ENCODE results near the gene PRKG1. TPM values are rescaled to one million over a fixed set of nuclear protein-coding genes. Genes with fewer than 3 reads are reported as not detected.

PRKG1 gene
- total RNA-seq, 1 experiment from 2014 or later = 7.4 TPM

- BruUV-seq (replicated peaks) = no TSS peak
- H3K4me2 ChIP-seq (ENCODE audit: low read length) = no peak overlapping the region
- no peaks in the 10 kb centered on the region for H3F3A ChIP-seq (ENCODE audit: low read length, unreplicated experiment)
- no peaks in the 10 kb centered on the region for H3K9me3 ChIP-seq (ENCODE audit: low read length)
- H3K4me3 ChIP-seq (ENCODE audit: low read length) = no peak overlapping the region
- peaks cover 5% of the 10 kb centered on the region; the same call in 1 of the 2 replicates for H3K4me1 ChIP-seq (ENCODE audit: insufficient read depth, low read length)
- ATAC-seq (peak; percentile 55), DNase-seq (peak; percentile 37)
- no peaks in the 10 kb centered on the region for H3K27me3 ChIP-seq (ENCODE audit: low read length)
- H2AFZ ChIP-seq (ENCODE audit: low read length) = no peak overlapping the region
- no peaks in the 10 kb centered on the region for H3K36me3 ChIP-seq (ENCODE audit: low read depth, low read length)
- H4K20me1 ChIP-seq (ENCODE audit: low read length) = no peaks in the 10 kb centered on the region
- CTCF ChIA-PET = no interaction called here
- no peak overlapping the region for H3K27ac ChIP-seq (ENCODE audit: low read length)
- intact Hi-C loops (cut with micrococcal nuclease) = no loop called here
- POLR2A ChIA-PET (ENCODE audit: unreplicated experiment) = no interaction called here
- H3K79me2 ChIP-seq (ENCODE audit: low read length) = no peaks in the 10 kb centered on the region
- no peaks in the 10 kb centered on the region for H3K9me2 ChIP-seq (replicated peaks; ENCODE audit: low read length)
- no peak for TF ChIP-seq EZH2phosphoT487 (IDR thresholded peaks at IDR 0.05; ENCODE audit: borderline replicate concordance, low read length)
- no peak for TF ChIP-seq EZH2 (IDR thresholded peaks at IDR 0.05; ENCODE audit: low read length, unreplicated experiment)
- TF ChIP-seq CTCF (conservative IDR thresholded peaks at IDR 0.05; ENCODE audit: low read depth, low read length) = no peak
- no peak overlapping the region for H3K9ac ChIP-seq (ENCODE audit: low read length)
Measured at GRCh38 chr10:51244748-51245490, 170.6 kb downstream of the PRKG1 start.

GRCh38 chr10:51246156-51246555, 171.9 kb downstream of the PRKG1 start:
- Histone ChIP-seq H3K79me2 (ENCODE audit: low read length) (no peaks in the 10 kb centered on the region), H3K4me1 (ENCODE audit: insufficient read depth, low read length) (peaks cover 5% of the 10 kb centered on the region; the same call in 1 of the 2 replicates), H3K9me2 (replicated peaks; ENCODE audit: low read length) (no peaks in the 10 kb centered on the region), H3K36me3 (ENCODE audit: low read depth, low read length) (no peaks in the 10 kb centered on the region), H3K9me3 (ENCODE audit: low read length) (no peaks in the 10 kb centered on the region), H3K9ac (ENCODE audit: low read length) (no peak overlapping the region), H3K4me3 (ENCODE audit: low read length) (no peak overlapping the region), H3K4me2 (ENCODE audit: low read length) (no peak overlapping the region), H3K27me3 (ENCODE audit: low read length) (no peaks in the 10 kb centered on the region), H3F3A (ENCODE audit: low read length, unreplicated experiment) (no peaks in the 10 kb centered on the region), H4K20me1 (ENCODE audit: low read length) (no peaks in the 10 kb centered on the region), H3K27ac (ENCODE audit: low read length) (no peak overlapping the region), H2AFZ (ENCODE audit: low read length) (no peak overlapping the region)
- BruUV-seq (replicated peaks) = no TSS peak
- TF ChIP-seq CTCF (conservative IDR thresholded peaks at IDR 0.05; ENCODE audit: low read depth, low read length) (no peak), EZH2 (IDR thresholded peaks at IDR 0.05; ENCODE audit: low read length, unreplicated experiment) (no peak)
- CTCF ChIA-PET = no interaction called here
- intact Hi-C loops (cut with micrococcal nuclease) = no loop called here
- ATAC-seq (peak; percentile 6; the same call in 1 of the 2 replicates), DNase-seq (peak; percentile 33)
- POLR2A ChIA-PET (ENCODE audit: unreplicated experiment) = interaction anchor here (0.8 kb wide), 1 partner anchor 23 kb away, joined by 4 read pairs; no protein-coding TSS in a partner anchor

DNA sequence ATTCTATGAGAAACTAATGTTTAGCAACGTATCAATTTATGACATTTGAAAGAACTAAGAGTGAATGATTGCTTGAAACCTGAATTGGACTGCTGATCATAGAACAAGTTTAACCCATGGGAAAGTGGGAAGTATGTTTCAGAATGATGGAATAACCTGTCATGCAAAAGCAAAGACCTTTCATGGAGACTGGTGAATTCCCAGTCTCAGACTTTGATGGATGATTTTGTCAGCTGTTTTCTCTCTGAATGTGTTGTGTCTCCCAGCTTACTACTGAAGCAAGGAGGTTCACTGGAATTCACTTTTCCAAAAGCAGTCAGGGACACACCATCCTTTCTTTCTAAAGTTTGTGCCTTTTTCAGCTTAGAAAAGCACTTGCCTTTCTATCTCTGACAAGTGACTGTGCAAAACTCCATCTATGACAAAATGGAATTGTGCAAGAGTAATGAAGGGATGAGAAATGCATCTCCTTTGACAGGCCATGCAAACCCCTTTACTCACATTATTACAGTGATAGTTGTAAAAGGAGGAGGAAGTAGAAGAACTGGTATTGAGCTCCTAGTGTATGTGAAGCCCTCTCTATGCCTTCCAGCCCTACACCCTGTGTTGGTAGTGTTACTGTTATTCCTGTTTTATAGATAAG, 176.1 kb downstream of the PRKG1 start:
- Histone ChIP-seq H3K9ac (ENCODE audit: low read length) (no peak overlapping the region), H3K9me2 (replicated peaks; ENCODE audit: low read length) (no peaks in the 10 kb centered on the region), H3K4me1 (ENCODE audit: insufficient read depth, low read length) (peaks cover 5% of the 10 kb centered on the region; the same call in 1 of the 2 replicates), H2AFZ (ENCODE audit: low read length) (no peak overlapping the region), H3K27me3 (ENCODE audit: low read length) (peaks cover 10% of the 10 kb centered on the region; the same call in 1 of the 2 replicates), H3K27ac (ENCODE audit: low read length) (no peak overlapping the region), H3K36me3 (ENCODE audit: low read depth, low read length) (no peaks in the 10 kb centered on the region), H3K4me3 (ENCODE audit: low read length) (no peak overlapping the region), H4K20me1 (ENCODE audit: low read length) (no peaks in the 10 kb centered on the region), H3F3A (ENCODE audit: low read length, unreplicated experiment) (no peaks in the 10 kb centered on the region), H3K4me2 (ENCODE audit: low read length) (no peak overlapping the region), H3K79me2 (ENCODE audit: low read length) (no peaks in the 10 kb centered on the region), H3K9me3 (ENCODE audit: low read length) (no peaks in the 10 kb centered on the region)
- no peak for DNase-seq
- ATAC-seq = no peak
- BruUV-seq (replicated peaks) = no TSS peak
- ChIA-PET CTCF (no interaction called here), POLR2A (ENCODE audit: unreplicated experiment) (interaction anchor here (1.1 kb wide), 1 partner anchor 176 kb away, joined by 5 read pairs; the partner anchor contains the start of gene PRKG1)
- intact Hi-C loops (cut with micrococcal nuclease) = no loop called here
- TF ChIP-seq CTCF (conservative IDR thresholded peaks at IDR 0.05; ENCODE audit: low read depth, low read length) = no peak
- TF ChIP-seq EZH2 (IDR thresholded peaks at IDR 0.05; ENCODE audit: low read length, unreplicated experiment) = no peak
- no peak for TF ChIP-seq EZH2phosphoT487 (IDR thresholded peaks at IDR 0.05; ENCODE audit: borderline replicate concordance, low read length)
